ENCODE data around the gene CCT2. TPM values are rescaled to one million over a fixed set of nuclear protein-coding genes. Genes with fewer than 3 reads are reported as not detected.

Gene CCT2
- total and polyA plus RNA-seq, 2 of the 13 experiments (the other 11 are each of a cell fraction or from before 2014, with no cell fraction given), result 209 to 388 TPM

DNA sequence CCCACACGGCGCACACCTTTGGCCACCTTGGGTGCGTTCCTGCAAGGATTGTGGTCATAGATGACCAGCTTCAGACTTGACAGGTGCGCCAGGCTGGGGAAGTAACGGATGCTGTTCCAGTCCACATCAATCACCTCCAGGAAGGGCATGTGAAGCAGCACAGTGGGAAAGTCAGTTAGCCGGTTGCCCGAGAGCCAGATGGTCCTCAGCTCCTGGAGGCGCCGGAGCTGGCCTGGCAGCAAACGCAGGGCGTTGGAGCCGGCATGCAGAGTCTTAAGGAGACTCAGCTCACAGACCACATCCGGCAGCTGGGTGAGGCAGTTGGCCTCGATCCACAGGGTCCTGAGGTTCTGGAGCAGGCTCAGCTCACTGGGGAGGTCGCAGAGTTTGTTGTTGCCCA, 24.9 kb downstream of the CCT2 start:
- intact Hi-C loops (cut with micrococcal nuclease; ENCODE audit: unreplicated experiment), result no loop called here
- no peak for FAIRE-seq
- H4K20me1 ChIP-seq (ENCODE audit: insufficient read depth, low read length), result no peaks in the 10 kb centered on the region
- no peak overlapping the region for H3K4me2 ChIP-seq (ENCODE audit: low read depth, low read length)
- H3K4me1 ChIP-seq (ENCODE audit: insufficient read depth, low read length), result no peaks in the 10 kb centered on the region
- no peak for DNase-seq (ENCODE audit: low spot score)
- H3K27ac ChIP-seq (ENCODE audit: extremely low read length, insufficient read depth, low read length), result no peak overlapping the region
- H3K36me3 ChIP-seq (replicated peaks in 1 of 2; ENCODE audit: control insufficient read depth in 1 of 2, insufficient read depth in 2 of 2, low read length in 2 of 2), result no peaks in the 10 kb centered on the region
- no peak overlapping the region for H3K9ac ChIP-seq (ENCODE audit: insufficient read depth, low read depth, low read length)
- H3K4me3 ChIP-seq (replicated peaks in 1 of 3; ENCODE audit: insufficient read depth in 1 of 3, low read depth in 2 of 3, low read length in 3 of 3), result no peak overlapping the region
- no peaks in the 10 kb centered on the region for H3K79me2 ChIP-seq (ENCODE audit: insufficient read depth, low read length)
- CTCF ChIA-PET (ENCODE audit: low intra/inter-chr PET ratio, low total read pairs), result no interaction called here
- H3K9me3 ChIP-seq (ENCODE audit: low read length), result no peaks in the 10 kb centered on the region
- no peaks in the 10 kb centered on the region for H3K27me3 ChIP-seq (ENCODE audit: control insufficient read depth in 1 of 2, insufficient read depth in 2 of 2, low read length in 2 of 2)
- BruUV-seq (replicated peaks), result no TSS peak
- in situ Hi-C loops (cut with HindIII; ENCODE audit: extremely low pct_ligation_motif_present, low pct_unique_long_range_greater_than_20kb), result no loop called here
- WGBS (ENCODE audit: low lambda C conversion rate), result 76% methylated on average over 13 of the region's 15 CpGs
- POLR2A ChIA-PET, result no interaction called here
- H2AFZ ChIP-seq (ENCODE audit: low read length), result no peak overlapping the region
- ATAC-seq, result no peak; the same call in 2 of the 3 replicates
- TF ChIP-seq NCOA1 (CRISPR knock-in tag; IDR thresholded peaks at IDR 0.05), result no peak
- no peak for TF ChIP-seq PAXIP1 (CRISPR knock-in tag; conservative IDR thresholded peaks at IDR 0.05)
- TF ChIP-seq MBD4 (IDR thresholded peaks at IDR 0.05; ENCODE audit: borderline replicate concordance, low read length), result no peak
- TF ChIP-seq ZNF790 (CRISPR knock-in tag; IDR thresholded peaks at IDR 0.05; ENCODE audit: borderline replicate concordance), result no peak
- TF ChIP-seq TSC22D2 (CRISPR knock-in tag; IDR thresholded peaks at IDR 0.05; ENCODE audit: borderline replicate concordance), result no peak
- TF ChIP-seq ZNF232 (CRISPR knock-in tag; IDR thresholded peaks at IDR 0.05; ENCODE audit: borderline replicate concordance), result no peak
- no peak for TF ChIP-seq ZNF432 (CRISPR knock-in tag; IDR thresholded peaks at IDR 0.05; ENCODE audit: borderline replicate concordance)
- no peak for TF ChIP-seq ZNF619 (CRISPR knock-in tag; IDR thresholded peaks at IDR 0.05)
- TF ChIP-seq, protein P1, sequence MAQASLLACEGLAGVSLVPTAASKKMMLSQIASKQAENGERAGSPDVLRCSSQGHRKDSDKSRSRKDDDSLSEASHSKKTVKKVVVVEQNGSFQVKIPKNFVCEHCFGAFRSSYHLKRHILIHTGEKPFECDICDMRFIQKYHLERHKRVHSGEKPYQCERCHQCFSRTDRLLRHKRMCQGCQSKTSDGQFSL (CRISPR knock-in tag; IDR thresholded peaks at IDR 0.05), result no peak
- TF ChIP-seq, protein P2, sequence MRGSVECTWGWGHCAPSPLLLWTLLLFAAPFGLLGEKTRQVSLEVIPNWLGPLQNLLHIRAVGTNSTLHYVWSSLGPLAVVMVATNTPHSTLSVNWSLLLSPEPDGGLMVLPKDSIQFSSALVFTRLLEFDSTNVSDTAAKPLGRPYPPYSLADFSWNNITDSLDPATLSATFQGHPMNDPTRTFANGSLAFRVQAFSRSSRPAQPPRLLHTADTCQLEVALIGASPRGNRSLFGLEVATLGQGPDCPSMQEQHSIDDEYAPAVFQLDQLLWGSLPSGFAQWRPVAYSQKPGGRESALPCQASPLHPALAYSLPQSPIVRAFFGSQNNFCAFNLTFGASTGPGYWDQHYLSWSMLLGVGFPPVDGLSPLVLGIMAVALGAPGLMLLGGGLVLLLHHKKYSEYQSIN (CRISPR knock-in tag; IDR thresholded peaks at IDR 0.05; ENCODE audit: borderline replicate concordance), result no peak
- no peak for TF ChIP-seq SALL2 (CRISPR knock-in tag; IDR thresholded peaks at IDR 0.05)
- no peak for TF ChIP-seq NFE2 (CRISPR knock-in tag; IDR thresholded peaks at IDR 0.05)
- TF ChIP-seq ZNF776 (CRISPR knock-in tag; IDR thresholded peaks at IDR 0.05), result no peak
- no peak for TF ChIP-seq RFX5 (IDR thresholded peaks at IDR 0.05; ENCODE audit: low read depth, low read length)
